WI38 (cell line): ENCODE measurements around the gene GABRA5.

ENCODE experiments used
- H3K4me3 ChIP-seq: 2 replicates; pipeline ENCODE4 v1.5.1; 2011; ENCODE audit warnings: low read depth, mild to moderate bottlenecking, control low read depth, low read length
- CTCF ChIP-seq: IDR thresholded peaks from 2 replicates; pipeline ENCODE4 v1.5.1; 2012; ENCODE audit warnings: low read depth, mild to moderate bottlenecking, control low read depth, low read length

Gene GABRA5

GRCh38 chr15:26888761-26889160 lies 21.9 kb downstream of the GABRA5 start:
- H3K4me3 ChIP-seq: no peak overlapping the region

DNA sequence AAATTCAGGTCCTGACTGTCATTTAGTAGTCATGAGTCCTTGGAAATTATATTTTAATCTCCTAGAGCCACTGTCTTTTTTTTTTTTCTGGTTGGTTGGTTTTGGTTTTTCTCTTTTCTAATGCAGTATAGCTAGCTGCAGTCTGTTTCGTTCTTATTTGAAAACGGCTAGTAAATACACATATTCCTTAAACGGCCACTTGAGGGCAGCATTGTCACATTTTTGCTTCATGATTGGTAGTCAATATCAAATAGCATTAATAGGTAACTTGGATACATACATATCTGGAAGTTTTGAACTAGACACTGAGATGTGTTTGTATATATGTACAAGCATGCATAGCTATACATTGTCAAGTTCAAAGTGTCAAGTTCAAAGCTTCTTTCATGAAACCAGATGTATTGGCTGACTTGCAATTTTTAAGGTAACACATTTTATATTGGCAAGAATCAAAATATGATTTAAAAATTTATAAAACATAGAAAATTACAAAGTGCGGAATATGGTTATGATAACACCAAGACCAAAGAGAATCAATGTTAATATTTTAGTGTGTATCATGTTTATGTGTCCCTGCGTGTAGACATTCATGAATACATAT lies 22.5 kb downstream of the GABRA5 start:
- H3K4me3 ChIP-seq: no peak overlapping the region
- peak; percentile 34; the same call in 1 of the 2 replicates for TF ChIP-seq CTCF

More at GRCh38 chr15:26888761-26889160, 21.9 kb downstream of the GABRA5 start:
- TF ChIP-seq CTCF: no peak

GRCh38 chr15:26890451-26890850 lies 23.6 kb downstream of the GABRA5 start:
- no peak overlapping the region for H3K4me3 ChIP-seq
- TF ChIP-seq CTCF: no peak

GRCh38 chr15:26890988-26891387 lies 24.1 kb downstream of the GABRA5 start:
- no peak for TF ChIP-seq CTCF
- H3K4me3 ChIP-seq: no peak overlapping the region

- no peak overlapping the region for H3K4me3 ChIP-seq
- no peak for TF ChIP-seq CTCF
Observed at GRCh38 chr15:26891448-26892181, 24.8 kb downstream of the GABRA5 start.

DNA sequence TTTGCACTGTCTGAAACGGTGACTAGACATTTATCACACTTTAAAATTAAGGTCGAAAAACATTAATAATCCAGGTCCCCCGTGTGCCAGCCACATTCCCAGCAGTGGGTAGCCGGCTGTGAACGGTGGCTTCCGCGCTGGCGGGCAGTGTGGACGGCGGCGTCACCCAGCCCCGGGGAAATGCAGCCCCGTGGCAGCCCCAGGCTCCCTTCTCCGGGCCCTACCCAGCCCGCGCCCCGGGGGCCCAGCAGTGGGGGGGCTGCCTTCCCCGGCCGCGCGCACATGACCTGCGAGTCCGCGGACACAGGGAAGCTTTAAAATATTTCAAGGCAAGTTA lies 25.3 kb downstream of the GABRA5 start:
- H3K4me3 ChIP-seq: no peak overlapping the region
- TF ChIP-seq CTCF: no peak

DNA sequence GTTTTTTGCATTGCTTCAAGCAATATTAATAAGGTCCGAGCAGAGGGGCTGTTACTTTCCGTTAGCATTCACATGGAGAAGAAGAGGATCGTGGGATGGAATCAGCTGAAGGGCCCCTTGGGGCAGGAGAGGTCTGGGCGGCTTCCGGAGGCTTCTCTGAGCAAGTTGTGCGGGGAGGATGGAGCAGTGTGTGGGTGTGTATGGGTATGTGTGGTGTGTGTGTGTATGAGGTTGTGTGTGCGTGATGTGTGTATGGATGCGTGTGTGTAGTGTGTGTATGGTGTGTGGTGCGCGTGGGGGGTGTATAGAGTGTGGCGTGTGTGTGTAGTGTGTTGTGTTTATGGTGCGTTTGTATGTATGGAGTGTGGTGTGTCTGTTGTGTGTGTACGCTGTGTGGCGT lies 25.8 kb downstream of the GABRA5 start:
- TF ChIP-seq CTCF: no peak
- no peak overlapping the region for H3K4me3 ChIP-seq
